ENCODE data around the gene TMTC3. TPM values are rescaled to one million over a fixed set of nuclear protein-coding genes. Genes with fewer than 3 reads are reported as not detected.

The TMTC3 gene
- total RNA-seq, 1 experiment from 2014 or later = 31.8 TPM

- intact Hi-C loops (cut with micrococcal nuclease; ENCODE audit: unreplicated experiment) = no loop called here
- no peak overlapping the region for H3K27ac Mint-ChIP-seq (ENCODE audit: unreplicated experiment)
- H3K9me3 ChIP-seq = no peaks in the 10 kb centered on the region
- ChIA-PET POLR2A (no interaction called here), CTCF (no interaction called here)
- no peak for TF ChIP-seq CTCF (IDR thresholded peaks at IDR 0.05; ENCODE audit: insufficient read depth in 1 of 2, low read depth in 1 of 2, low read length in 1 of 2, severe bottlenecking in 1 of 2, unreplicated experiment in 1 of 2)
- peaks cover 1% of the 10 kb centered on the region for H3K36me3 ChIP-seq (ENCODE audit: control insufficient read depth, insufficient read depth, low read length)
- no peaks in the 10 kb centered on the region for H3K27me3 Mint-ChIP-seq (ENCODE audit: insufficient read depth, unreplicated experiment)
- H3K36me3 Mint-ChIP-seq (ENCODE audit: insufficient read depth, unreplicated experiment) = peaks cover 5% of the 10 kb centered on the region
- no peak overlapping the region for H3K4me3 Mint-ChIP-seq (ENCODE audit: unreplicated experiment)
- H3K4me1 ChIP-seq = no peaks in the 10 kb centered on the region
- H3K4me3 ChIP-seq (ENCODE audit: low read depth, low read length) = no peak overlapping the region
- H3K27me3 ChIP-seq (replicated peaks; ENCODE audit: control insufficient read depth, insufficient read depth, low read length) = no peaks in the 10 kb centered on the region
- no peaks in the 10 kb centered on the region for H3K9me3 Mint-ChIP-seq (ENCODE audit: unreplicated experiment)
- DNase-seq = no peak
- no peaks in the 10 kb centered on the region for H3K4me1 Mint-ChIP-seq (ENCODE audit: low read depth, unreplicated experiment)
- no TSS peak for BruUV-seq (replicated peaks)
Observed at GRCh38 chr12:88122666-88123065, 19.4 kb upstream of the TMTC3 start.

GRCh38 chr12:88127099-88127498 is 15.0 kb upstream of the TMTC3 start:
- TF ChIP-seq CTCF (IDR thresholded peaks at IDR 0.05; ENCODE audit: insufficient read depth in 1 of 2, low read depth in 1 of 2, low read length in 1 of 2, severe bottlenecking in 1 of 2, unreplicated experiment in 1 of 2) = no peak
- H3K27me3 Mint-ChIP-seq (ENCODE audit: insufficient read depth, unreplicated experiment) = no peaks in the 10 kb centered on the region
- H3K36me3 Mint-ChIP-seq (ENCODE audit: insufficient read depth, unreplicated experiment) = peaks cover 5% of the 10 kb centered on the region
- BruUV-seq (replicated peaks) = no TSS peak
- ChIA-PET CTCF (no interaction called here), POLR2A (no interaction called here)
- peaks cover 3% of the 10 kb centered on the region for H3K4me1 Mint-ChIP-seq (ENCODE audit: low read depth, unreplicated experiment)
- Histone ChIP-seq H3K9me3 (no peaks in the 10 kb centered on the region), H3K4me3 (ENCODE audit: low read depth, low read length) (no peak overlapping the region), H3K36me3 (ENCODE audit: control insufficient read depth, insufficient read depth, low read length) (peaks cover 1% of the 10 kb centered on the region), H3K4me1 (no peaks in the 10 kb centered on the region), H3K27me3 (replicated peaks; ENCODE audit: control insufficient read depth, insufficient read depth, low read length) (no peaks in the 10 kb centered on the region)
- DNase-seq = no peak
- no peak overlapping the region for H3K27ac Mint-ChIP-seq (ENCODE audit: unreplicated experiment)
- no peaks in the 10 kb centered on the region for H3K9me3 Mint-ChIP-seq (ENCODE audit: unreplicated experiment)
- intact Hi-C loops (cut with micrococcal nuclease; ENCODE audit: unreplicated experiment) = no loop called here
- H3K4me3 Mint-ChIP-seq (ENCODE audit: unreplicated experiment) = no peak overlapping the region

- ChIA-PET CTCF (no interaction called here), POLR2A (no interaction called here)
- peaks cover 4% of the 10 kb centered on the region; the same call in 1 of the 2 replicates for H3K4me1 ChIP-seq
- no peak overlapping the region for H3K27ac Mint-ChIP-seq (ENCODE audit: unreplicated experiment)
- peaks cover 5% of the 10 kb centered on the region for H3K36me3 Mint-ChIP-seq (ENCODE audit: insufficient read depth, unreplicated experiment)
- H3K36me3 ChIP-seq (ENCODE audit: control insufficient read depth, insufficient read depth, low read length) = peaks cover 1% of the 10 kb centered on the region
- H3K4me3 Mint-ChIP-seq (ENCODE audit: unreplicated experiment) = no peak overlapping the region
- BruUV-seq (replicated peaks) = no TSS peak
- no peak overlapping the region for H3K4me3 ChIP-seq (ENCODE audit: low read depth, low read length)
- intact Hi-C loops (cut with micrococcal nuclease; ENCODE audit: unreplicated experiment) = no loop called here
- H3K4me1 Mint-ChIP-seq (ENCODE audit: low read depth, unreplicated experiment) = peaks cover 8% of the 10 kb centered on the region
- no peaks in the 10 kb centered on the region for H3K27me3 Mint-ChIP-seq (ENCODE audit: insufficient read depth, unreplicated experiment)
- no peak for DNase-seq
- TF ChIP-seq CTCF (IDR thresholded peaks at IDR 0.05; ENCODE audit: insufficient read depth in 1 of 2, low read depth in 1 of 2, low read length in 1 of 2, severe bottlenecking in 1 of 2, unreplicated experiment in 1 of 2) = no peak
- no peaks in the 10 kb centered on the region for H3K9me3 ChIP-seq
- no peaks in the 10 kb centered on the region for H3K9me3 Mint-ChIP-seq (ENCODE audit: unreplicated experiment)
- H3K27me3 ChIP-seq (replicated peaks; ENCODE audit: control insufficient read depth, insufficient read depth, low read length) = no peaks in the 10 kb centered on the region
Observed at GRCh38 chr12:88127855-88128254, 14.3 kb upstream of the TMTC3 start.
